SK-N-DZ (cell line): Measurements from ENCODE around the gene OBSL1.

ENCODE experiments used
- small RNA-seq, 2 experiments: library from RNA; depleted of rRNA; stranded (forward); fragments of <200 nt; gene quantifications; one replicate each; pipeline ENCODE3, GENCODE V24; 2014

The OBSL1 gene

Small RNA genes lying within 50 kb of the gene (small RNA-seq; reads per million reads assigned to genes)
- gene MIR3132, result 0 to 0.04 reads per million in 2 experiments
- gene RN7SKP213, result 0.05 to 1.4 reads per million in 2 experiments
